ENCODE measurements around the gene KLHL17. TPM values are rescaled to one million over a fixed set of nuclear protein-coding genes. Genes with fewer than 3 reads are reported as not detected.
"Not testable (repeated sequence)": the region's sequence is repeated elsewhere in the genome, so short reads cannot be mapped to it uniquely, and the experiment has no call there.

The KLHL17 gene
- total RNA-seq, 1 donor from 2014 or later: 10.1 TPM

DNA sequence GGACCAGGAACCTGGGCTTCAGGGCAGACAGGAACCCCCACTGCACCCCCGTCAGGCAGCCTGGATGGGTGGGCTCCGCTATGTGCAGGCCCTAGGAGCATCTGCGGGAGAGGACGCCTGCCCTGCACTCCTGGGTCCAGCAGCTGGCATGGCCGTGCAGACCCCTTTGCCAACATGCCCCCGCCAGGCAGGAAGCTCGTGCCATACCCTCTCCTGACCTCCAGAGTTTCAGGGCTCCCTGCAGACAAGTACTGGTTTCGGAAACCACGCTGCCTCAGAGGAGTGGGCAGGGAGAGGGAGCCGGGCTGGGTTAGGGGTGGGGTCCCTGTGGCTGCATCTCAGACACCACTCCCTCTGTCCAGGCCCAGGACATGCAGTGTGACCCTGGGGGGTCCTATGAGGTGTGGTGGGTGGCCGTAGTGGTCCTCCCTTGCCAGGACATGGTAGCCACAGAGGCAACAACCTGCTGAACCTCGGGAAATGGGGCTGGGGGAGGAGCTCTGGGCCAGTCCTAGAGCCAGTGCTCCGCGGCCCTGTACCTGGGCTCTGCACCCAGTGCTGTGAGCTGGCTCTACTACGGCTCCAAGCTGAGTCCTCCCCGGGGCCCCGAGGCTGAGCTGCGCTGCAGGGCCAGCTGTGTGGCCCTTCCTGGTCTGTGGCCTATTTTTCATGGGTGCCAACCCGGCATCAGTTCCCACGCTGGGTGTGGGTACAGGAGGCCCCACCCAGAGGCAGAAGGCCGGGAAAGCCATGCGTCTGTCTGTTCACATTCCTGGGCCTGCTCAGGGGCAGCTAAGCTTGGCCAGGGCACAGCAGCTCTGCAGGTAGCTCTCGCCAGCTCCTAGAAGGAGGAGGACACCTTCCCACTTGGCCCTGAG, 7.3 kb downstream of the KLHL17 start:
- no peak for DNase-seq (ENCODE audit: low read depth)

DNA sequence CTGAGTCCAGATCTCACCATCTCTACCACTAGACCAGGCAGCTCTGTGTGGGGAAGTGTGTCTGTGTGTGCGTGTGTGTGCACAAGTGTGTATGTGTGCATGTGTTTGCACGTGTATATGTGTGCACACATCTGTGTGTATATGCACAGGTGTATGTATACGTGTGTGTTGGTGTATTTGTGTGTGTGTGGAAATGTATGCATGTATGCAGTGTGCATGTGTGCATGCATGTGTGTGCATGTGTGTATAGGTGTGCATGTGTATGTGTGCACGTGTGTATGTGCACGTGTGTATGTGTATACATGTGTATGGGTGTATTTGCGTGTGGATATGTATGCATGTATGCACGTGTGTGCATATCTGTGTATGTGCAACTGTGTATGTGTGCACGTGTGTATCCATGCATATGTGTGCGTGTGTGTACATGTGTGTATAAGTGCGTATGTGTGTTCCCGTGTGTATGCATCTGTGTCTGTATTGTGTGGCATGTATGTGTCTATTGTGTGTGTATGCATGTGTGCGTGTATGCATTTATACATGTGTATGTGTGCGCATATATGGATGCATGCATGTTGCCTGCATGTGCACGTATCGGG, 9.0 kb downstream of the KLHL17 start:
- DNase-seq (ENCODE audit: low read depth): no peak

DNA sequence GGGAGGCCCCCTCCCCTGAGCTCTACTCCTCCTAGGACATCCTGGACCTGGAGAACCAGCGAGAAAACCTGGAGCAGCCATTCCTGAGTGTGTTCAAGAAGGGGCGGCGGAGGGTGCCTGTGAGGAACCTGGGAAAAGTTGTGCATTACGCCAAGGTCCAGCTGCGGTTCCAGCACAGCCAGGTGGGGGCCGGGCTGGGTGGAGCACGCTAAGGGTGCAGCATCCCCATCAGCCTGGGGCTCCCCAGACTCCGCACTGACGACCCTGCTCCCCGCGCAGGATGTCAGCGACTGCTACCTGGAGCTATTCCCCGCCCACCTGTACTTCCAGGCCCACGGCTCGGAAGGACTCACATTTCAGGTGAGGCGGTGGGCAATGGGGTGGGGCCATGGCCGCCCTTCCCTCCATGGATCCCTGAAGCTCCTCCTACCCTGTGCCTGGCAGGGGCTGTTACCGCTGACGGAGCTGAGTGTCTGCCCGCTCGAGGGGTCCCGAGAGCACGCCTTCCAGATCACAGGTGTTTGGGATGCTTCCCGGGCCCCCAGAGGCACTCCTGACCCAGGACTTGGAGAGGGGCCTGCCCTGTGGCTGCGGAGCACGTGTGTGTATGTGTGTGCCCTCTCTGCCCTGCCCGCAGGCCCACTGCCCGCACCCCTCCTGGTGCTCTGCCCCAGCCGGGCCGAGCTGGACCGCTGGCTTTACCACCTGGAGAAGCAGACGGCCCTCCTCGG, 10.0 kb downstream of the KLHL17 start:
- no peak for DNase-seq (ENCODE audit: low read depth)

DNA sequence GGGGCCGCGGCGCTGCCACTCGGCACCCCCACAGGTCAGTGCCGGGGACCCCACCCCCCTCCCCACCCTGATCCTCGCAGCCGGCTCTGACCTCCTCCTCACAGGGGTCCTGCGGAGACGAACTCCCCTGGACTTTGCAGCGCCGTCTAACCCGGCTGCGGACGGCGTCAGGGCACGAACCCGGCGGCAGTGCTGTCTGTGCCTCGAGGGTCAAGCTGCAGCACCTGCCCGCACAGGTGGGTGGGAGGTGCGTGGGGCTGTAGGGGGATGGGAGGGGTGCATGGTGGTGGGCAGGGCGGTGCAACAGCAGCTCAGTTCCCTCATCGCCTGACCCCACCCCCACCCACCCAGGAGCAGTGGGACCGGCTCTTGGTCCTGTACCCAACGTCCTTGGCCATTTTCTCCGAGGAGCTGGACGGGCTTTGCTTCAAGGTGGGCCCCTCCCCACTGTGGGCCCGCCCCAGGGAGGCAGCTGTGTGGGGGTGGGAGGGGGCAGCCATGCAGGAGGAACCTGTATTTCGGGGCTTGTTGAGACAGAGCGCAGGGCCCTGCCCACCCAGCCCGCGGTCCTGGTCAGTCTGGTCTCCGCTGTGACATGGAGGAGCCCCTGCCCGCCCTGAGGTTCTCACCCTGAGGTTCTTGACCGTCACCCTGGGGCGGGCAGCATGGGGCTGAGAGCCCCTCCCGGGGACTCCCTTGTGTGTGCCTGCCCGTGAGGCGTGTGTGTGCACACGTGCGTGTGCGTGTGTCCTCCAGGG, 10.8 kb downstream of the KLHL17 start:
- no peak for DNase-seq (ENCODE audit: low read depth)

DNA sequence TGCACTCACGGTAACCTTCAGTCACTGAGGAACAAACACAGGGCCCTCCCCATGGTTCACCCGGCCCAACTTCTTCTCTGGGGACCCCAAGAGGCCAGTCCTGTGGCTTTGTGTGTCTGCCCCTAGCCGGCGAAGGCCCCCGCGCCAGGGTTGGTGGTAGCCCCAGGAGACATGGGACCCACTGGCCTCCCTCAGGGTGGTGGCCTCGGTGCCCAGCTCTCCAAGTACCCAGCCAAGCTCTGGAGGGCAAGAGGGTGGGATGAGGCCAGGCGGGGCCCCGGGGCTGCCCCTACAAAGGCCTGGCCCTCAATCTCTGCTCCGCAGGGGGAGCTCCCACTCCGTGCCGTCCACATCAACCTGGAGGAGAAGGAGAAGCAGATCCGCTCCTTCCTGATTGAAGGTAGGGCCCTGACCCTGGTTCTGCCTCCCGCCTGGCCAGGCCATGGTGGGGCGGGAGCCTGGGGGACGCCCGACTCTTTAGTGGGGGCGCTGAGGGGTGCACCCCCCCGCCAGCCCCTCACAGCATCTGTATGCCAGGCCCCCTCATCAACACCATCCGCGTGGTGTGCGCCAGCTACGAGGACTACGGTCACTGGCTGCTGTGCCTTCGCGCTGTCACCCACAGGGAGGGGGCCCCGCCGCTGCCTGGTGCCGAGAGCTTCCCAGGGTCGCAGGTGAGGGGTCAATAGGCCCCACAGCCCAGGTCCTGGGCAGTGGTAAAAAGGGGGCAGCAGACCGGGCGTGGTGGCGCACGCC, 11.5 kb downstream of the KLHL17 start:
- DNase-seq (ENCODE audit: low read depth): no peak

DNA sequence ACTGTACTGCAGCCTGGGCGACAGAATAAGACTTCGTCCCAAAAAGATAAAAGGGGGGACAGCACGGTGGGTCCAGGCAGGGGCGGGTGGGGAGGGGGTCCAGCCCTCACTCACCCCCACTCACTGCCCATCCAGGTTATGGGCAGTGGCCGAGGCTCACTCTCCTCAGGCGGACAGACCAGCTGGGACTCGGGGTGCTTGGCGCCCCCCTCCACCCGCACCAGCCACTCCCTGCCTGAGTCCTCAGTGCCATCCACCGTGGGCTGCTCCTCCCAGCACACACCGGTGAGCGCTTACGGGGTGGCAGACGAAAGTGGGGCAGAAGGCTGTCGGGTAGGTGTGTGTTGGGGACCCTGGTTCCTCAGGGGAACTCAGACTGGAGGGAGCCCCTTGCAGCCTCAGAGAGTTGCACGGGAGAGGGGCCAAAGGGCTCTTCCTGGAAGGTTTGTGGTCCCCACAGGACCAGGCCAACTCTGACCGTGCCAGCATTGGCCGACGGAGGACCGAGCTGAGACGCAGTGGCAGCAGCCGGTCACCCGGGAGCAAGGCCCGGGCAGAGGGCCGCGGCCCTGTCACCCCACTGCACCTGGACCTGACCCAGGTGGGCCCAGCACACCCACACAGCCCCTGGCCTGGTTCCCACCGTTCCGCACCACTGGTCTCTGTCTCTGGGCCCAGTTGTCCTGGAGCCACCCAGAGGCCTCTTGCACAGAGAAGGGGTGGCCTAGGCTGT, 12.5 kb downstream of the KLHL17 start:
- DNase-seq (ENCODE audit: low read depth): no peak

DNA sequence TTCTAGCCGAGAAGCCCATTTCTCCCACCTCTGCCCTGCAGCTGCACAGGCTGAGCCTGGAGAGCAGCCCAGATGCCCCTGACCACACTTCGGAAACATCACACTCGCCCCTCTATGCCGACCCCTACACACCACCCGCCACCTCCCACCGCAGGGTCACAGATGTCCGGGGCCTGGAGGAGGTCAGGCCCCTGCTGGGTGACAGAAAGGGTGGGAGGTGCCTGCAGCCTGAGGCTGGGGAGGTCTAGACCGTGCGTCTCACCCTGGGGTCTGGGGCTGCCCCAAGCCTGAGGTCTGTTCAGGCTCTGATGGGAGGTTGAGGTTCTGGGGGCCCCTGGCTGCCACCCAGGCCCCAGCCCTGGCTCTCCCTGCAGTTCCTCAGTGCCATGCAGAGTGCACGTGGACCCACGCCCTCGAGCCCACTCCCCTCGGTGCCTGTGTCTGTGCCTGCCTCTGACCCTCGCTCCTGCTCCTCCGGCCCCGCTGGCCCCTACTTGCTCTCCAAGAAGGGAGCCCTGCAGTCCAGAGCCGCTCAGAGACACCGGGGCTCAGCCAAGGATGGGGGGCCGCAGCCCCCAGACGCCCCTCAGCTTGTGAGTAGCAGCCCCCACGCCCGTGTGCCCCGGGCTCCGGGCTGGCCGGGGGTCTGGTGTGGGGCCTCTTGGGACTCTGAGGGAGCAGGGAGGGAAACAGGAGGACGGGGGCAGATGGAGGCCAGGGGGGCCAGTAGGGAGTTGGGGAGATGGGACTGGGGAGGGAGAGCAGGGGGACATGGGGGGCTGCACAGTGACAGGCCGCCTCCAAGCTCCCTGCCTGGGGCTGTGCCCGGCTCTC, 13.3 kb downstream of the KLHL17 start:
- no peak for DNase-seq (ENCODE audit: low read depth)

DNA sequence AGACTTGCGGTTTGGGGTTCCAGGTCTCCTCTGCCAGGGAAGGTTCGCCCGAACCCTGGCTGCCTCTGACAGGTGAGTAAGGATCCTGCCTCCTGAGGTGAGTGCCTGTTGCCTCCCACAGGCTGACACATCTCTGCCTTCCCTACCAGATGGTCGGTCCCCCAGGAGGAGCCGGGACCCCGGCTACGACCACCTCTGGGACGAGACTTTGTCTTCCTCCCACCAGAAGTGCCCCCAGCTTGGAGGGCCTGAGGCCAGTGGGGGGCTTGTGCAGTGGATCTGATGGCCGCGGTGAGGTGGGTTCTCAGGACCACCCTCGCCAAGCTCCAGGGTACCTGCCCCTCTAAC, 13.9 kb downstream of the KLHL17 start:
- no peak for DNase-seq (ENCODE audit: low read depth)

DNA sequence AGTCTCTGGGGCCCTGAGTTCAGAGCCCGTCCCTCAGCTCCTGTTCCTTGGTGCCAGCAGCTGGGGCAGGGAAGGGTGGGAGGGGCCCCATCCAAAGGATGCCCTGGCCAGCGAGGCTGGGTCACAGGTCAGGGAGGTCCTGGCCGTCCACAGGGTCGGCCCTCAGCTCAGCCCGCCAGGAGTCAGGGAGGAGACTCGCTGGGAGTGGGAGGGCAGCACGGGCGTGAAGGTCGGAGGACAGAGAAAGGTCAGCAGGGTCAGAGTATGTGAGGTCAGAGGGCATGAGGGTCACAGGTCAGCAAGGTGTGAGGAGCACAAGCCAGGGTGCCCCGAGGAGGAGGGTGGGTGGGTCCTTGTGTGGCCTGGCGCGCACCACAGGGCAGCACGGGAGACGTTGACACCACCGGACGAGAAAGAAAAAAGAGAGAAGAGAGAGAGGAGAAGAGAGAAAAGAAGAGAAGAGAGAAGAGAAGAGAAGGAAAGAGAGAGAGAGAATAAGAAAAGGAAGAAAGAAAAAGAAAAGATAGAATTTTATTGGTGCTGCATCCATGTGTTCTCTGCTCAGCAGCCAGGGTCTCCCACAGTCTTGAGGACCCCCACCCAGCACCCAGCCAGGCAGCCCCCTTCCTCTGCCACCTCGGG, 14.4 kb downstream of the KLHL17 start:
- no peak for DNase-seq (ENCODE audit: low read depth)

DNA sequence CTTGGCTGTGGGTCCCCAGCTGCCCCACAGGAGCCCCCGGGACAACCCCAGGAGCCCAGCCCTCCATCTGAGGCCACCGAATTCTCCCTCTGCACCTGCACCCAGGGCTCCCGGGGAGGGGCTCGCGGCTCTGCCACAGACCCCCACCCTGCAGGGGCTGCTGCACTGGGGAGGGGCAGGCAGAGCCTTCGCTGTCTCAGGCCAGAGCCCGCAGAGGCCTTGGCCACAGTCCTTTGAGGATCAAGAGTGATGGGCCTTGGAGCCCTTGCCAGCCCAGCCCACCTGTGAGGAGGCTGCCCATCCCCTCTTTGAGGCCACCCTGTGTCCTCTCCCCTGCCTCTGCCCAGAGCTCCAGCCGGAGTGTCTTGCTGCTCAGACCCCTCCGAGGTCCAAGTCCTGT, 15.0 kb downstream of the KLHL17 start:
- no peak for DNase-seq (ENCODE audit: low read depth)

DNA sequence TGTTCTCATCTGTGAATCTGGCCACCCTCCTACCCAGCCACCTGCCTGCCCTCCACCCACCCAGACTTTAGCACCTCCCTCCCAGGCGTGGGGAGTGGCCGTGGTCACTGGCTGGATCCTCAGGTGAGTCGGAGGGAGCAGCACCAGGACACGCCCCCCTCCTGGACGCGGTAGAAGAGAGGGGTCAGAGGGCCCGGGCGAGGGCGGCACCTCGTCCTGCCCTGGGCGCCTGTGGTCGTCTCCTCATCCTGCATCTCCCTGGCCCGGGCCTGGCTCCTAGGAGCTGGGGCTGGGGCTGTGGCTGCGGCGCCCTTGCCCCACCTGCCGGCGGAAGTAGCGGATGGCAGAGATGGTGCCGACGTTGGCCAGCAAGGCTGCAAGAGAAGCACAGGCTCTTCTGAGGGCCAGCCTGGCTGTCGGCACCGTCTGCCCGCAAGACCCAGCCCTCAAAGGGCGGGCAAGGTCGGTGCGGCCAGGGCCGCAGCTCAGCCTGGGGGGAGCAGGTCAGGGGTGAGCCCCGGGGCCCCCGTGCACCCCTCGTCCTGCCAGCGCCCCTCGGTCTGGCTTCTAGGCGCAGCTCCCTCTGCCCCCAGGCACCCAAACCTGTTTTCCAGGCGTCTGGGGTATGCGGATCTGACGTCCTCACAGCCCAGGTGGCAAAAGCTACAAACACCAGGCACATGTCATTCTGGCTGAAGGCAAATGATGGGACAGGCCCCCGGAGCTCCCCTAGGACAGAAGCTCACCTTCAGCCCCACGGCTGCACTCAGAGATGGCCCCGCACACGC, 15.7 kb downstream of the KLHL17 start:
- DNase-seq (ENCODE audit: low read depth): peak; percentile 38

DNA sequence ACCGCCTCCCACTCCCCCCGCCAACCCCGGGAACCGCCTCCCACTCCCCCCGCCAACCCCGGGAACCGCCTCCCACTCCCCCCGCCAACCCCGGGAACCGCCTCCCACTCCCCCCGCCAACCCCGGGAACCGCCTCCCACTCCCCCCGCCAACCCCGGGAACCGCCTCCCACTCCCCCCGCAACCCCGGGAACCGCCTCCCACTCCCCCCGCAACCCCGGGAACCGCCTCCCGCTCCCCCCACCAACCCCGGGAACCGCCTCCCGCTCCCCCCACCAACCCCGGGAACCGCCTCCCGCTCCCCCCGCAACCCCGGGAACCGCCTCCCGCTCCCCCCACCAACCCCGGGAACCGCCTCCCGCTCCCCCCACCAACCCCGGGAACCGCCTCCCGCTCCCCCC, 16.4 kb downstream of the KLHL17 start:
- DNase-seq (ENCODE audit: low read depth): not testable (repeated sequence)

DNA sequence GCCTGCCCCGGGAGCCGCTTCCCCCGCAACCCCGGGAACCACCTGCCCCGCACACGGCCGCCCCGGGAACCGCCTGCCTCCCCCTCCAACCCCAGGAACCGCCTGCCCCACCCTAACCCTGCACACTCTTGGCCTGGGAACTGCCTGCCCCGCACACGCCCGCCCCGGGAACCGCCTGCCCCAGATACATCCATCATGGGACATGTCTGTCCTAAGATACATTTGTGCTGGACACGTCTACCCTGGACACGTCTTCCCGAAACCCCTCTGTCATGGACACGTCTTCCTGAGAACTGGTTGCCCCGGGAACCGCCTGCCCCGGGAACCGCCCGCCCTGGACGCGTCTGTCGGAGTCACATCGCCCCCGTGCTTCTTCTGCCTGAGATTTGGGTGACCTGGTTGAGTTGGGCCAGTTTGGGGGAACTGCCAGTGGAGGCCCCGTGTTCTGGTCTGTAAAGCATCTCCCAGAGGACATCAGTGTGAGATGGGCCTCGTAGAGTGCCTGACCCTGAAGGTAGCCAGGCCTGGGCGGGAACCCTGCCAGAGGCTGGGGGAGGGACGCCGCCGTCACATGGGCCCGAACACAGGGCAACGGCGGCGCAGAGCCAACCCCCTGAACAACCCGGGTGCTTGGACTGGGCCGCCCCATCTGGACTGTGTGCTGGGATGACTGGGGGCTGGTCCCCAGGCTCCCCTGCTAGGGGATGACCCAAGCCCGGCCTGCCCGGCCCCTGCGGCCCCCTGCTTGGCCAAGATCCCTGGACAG, 17.9 kb downstream of the KLHL17 start:
- DNase-seq (ENCODE audit: low read depth): no peak

DNA sequence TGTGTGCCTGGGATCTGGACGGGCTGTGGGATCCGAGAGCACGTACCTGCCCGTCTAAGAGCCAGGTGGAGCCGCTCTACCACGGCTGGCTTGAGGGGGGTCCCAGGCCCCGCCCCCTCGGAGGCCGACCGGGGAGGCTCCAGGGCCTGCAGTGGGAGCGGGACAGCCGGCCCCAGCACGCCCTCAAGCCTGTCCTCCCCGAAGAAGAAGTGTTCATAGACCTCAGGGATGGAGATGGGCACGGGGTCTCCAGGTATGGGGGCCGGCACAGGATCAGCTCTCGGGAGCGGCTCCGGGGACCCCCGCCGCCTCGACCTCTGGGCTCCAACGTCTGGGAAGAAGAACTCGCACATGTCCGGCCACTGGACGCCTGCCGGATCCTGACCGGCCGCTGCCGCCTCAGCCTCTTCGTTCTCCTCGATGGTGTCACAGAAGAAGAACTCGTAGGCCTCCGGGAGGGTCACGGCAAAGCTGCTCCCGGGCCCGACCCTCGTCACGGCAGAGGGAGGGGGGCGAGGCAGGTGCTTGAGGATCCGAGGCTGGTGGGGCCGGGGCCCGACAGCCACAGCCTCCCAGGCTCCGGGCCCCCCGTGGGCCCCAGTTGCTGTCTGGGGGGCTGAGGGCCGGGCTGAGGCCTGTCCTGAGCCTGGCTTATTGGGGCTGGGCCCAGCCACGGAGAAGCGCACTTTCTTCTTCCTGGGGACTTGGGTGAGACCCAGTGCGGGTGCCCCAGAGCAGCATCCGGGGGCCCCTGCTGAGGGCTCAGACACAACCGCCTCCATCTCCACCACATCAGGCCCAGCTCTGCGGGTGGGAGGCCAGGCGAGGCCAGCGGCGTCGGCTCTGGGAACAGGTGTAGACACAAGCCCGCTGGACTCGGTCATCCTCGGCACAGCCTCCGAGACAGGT, 18.7 kb downstream of the KLHL17 start:
- DNase-seq (ENCODE audit: low read depth): no peak

DNA sequence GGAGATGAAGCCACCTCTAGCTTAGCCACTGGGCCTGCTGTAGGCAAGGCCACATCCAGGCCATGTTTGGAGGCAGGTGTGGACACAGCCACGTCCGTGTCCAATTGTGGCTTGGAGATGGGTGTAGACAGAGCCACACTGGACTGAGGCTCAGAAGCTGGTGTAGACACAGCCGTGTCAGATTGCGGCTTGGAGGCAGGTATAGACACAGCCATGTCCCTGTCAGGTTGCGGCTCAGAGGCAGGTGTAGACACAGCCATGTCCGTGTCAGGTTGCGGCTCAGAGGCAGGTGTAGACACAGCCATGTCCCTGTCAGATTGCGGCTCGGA, 19.3 kb downstream of the KLHL17 start:
- no peak for DNase-seq (ENCODE audit: low read depth)

DNA sequence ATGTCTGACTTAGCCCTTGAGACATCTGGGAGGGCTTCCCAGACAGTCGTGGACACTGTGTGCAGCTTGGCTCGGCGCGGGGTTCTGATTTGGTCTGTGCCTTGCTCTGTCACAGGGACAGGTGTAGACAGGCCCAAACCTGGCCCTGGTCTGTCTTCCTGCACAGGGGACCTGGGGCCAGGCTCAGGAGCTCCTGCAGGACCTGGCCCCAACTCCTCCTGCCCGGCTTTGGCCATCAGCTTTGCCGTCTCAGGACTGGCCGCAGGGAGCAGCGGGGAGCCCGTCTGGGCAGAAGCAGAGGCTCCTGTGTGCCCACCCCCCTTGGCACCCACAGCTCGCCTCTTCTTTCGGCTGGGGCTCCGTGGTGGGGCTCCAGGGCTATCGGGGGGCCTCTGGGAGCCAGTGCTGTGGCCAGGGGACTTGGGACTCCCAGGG, 19.8 kb downstream of the KLHL17 start:
- DNase-seq (ENCODE audit: low read depth): no peak
